OCI-M2 (cell line): ENCODE measurements around the gene SH3PXD2A.
"Not testable (repeated sequence)": the region's sequence is repeated elsewhere in the genome, so short reads cannot be mapped to it uniquely, and the experiment has no call there.

ENCODE experiments used
- DNase-seq: peaks from one replicate; lab custom pipeline; 2025; ENCODE audit not compliant: unreplicated experiment; lab: John Stamatoyannopoulos, UW

The SH3PXD2A gene

GRCh38 chr10:103610921-103611511, 244.4 kb downstream of the SH3PXD2A start:
- DNase-seq = no peak

DNA sequence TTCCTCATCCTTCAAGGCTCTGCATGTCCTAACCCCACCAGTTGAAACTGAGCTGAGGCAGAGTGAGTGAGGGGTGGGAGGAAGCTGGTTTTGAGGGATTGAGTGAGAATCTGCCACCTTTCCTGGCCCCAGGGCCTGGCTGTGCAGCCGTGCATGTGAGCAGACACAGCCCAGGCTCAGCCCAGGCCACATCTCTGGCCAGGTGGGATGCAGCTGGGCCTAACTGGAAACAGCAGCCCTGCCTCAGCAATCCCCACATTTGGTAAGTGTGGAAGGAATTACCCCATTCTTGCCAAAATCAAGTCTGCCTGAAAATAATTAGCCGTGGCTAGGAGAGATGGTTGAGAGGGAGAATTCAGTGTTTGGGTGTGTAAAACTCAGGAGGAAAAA, 245.3 kb downstream of the SH3PXD2A start:
- DNase-seq = no peak

DNA sequence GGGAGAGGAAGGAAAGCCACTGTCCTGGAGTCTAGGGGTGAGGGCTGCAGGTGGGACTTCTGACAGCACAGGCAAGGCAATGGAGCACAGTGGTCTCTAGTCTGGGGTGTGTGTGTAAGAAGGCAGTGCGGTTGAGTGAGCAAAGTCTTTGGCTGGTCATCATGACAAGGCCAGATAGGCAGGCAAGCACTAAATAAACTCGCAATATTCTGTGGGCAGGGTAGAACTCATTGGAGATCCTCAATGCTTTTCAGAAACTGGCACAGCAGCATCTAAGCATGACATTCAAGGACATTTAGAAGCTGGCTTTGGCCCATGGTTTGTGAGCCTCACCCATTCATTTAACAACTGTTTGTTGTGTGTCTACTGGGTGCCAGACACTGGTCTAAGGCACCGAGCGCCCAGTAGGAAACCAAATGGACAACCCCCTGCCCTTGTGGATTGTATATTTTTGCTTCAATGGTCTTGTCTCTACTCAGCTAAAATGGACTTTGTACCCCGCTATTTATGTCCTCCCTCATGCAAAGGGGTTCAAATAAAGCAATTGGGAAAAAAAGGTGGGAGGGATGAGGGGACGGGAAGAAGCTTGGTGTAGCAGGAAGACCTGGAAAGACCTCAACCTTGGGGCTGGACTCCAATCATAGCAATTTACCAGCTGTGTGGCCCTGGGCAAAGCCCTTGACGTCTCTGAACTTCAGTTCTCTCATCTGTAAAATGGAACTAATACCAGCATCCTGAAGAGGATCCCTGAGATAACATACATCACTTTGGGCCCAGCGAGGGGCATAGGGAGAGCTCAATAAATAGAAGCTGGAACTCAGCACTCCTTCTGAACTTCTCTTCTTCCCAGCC, 245.9 kb downstream of the SH3PXD2A start:
- DNase-seq = no peak

DNA sequence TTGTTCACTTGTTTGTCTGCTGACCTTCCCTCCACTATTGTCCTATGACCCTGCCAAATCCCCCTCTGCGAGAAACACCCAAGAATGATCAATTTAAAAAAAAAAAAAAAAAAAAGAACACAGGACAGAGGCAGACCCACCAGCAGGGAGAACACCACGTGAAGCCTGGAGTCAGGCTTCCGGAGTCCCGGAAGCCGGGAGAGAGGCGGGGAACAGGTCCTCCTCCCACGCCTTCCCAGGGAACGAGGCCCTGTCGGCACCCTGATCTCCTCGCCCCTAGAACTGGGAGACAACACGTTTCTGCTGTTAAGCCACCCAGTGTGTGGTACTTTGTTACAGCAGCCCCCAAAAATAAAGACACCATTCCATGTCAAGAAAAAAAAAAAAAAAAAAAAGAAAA, 247.3 kb downstream of the SH3PXD2A start:
- not testable (repeated sequence) for DNase-seq

- DNase-seq = not testable (repeated sequence)
Observed at GRCh38 chr10:103607051-103607450, 248.3 kb downstream of the SH3PXD2A start.

DNA sequence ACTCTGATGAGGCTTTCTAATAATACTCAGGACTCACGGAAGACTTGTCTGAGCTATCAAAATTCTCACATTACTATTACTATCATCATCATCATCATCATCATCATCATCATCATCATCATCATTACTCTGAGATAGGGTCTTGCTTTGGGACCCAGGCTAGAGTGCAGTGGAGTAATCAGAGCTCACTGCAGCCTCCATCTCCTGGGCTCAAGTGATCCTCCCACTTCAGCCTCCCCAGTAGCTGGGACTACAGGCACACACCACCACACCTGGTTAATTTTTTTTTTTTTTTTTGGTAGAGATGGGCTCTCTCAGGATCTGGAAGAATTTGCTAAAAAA, 249.3 kb downstream of the SH3PXD2A start:
- not testable (repeated sequence) for DNase-seq

DNA sequence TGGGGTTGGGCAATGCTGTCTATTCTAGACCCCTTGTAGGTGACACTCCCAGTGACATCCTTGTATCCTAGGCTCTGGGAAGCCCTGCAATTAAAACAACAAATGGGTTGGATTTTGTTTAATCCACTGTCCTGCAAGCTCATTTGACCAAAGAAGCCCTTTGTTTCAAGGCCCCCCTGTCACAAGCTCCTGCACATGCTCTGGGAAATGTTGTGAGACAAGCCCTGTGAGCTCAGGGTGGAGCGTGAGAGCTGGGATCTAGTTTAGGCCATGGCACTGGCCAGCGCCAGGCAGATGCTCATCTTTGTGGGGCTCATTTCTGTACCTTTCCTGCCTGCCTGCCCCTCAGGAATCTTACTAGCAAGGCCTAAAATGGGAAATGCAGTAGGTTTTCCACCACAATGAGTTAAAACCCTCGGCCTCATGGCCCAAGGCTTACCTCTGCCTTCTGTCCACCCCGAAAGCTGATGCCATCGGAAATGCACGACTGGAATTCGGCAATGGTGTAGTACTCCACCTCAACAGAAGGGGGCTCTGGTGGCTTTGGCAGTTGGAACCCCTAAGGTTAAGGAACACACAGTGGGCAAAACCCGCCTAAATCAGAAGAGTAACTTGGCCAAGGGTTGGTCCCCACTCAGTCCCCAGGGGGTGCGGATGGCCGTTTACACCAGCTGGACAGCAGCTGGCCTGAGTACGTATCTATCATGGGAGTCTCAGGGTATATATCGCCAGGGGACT, 249.8 kb downstream of the SH3PXD2A start:
- no peak for DNase-seq

DNA sequence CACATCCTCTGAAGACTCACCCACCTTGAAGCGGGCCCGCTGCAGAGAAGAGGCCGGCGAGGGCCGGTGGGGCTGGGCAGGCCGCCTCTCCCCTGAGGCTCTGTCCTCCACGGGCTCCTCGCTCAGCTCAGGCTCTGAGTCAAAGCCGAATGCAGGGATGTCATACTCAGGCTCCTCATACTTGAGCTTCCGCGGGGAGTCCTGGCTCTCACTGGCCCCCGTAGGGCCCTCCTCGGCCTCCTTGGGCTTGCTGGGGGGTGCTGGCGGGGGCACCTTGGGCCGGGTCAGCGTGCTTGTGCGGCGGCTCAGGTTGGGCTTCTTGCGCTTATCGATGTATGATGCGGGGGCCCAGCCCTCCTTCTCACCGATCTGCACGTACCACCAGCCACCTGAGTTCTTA, 252.0 kb downstream of the SH3PXD2A start:
- DNase-seq = no peak

DNA sequence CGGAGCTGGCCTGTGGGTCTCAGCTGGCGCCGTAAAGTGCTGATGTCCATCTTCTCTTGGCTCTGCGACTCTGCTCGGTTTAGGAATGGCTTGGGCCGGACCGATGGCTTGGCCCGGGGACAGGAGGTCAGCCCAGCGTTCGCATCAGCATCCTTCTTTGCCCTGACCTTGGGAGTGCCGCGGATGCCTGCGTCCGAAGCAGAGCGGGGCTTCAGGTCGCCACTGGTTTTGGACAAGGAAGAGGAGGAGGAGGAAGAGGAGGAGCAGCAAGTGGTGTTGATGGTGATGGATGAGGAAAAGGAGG, 252.6 kb downstream of the SH3PXD2A start:
- DNase-seq = no peak

- no peak for DNase-seq
Observed at GRCh38 chr10:103602028-103602851, 253.1 kb downstream of the SH3PXD2A start.

DNA sequence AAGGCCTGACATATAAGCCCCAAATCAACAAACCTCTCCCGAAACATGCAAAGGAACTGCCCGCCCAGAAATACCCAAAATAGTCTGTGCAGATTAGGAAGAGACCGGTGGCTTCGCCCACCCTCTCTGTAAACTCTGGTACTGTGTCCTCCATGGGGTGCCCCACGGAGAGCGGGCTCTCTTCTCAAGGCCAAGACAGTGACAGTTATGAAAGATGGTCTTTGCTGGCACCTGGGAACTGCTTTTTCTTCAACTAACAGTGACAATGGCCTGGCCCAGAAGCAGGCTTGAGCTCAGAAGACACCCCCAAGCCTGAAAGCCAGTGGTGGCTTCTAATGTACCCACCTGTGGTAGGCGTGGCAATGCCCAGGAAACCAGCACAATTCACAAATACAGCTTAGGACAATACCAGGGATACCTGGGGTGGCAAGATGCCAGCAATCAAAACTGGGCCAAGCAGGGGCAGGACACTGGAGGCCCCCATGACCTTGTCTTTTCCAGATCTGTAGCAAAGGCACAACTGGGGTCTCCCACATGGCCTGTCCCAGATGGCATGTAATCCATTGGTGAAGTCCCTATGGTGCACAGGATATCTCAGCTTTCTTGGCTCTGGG, 254.3 kb downstream of the SH3PXD2A start:
- no peak for DNase-seq

GRCh38 chr10:103600325-103600724, 255.1 kb downstream of the SH3PXD2A start:
- no peak for DNase-seq

DNA sequence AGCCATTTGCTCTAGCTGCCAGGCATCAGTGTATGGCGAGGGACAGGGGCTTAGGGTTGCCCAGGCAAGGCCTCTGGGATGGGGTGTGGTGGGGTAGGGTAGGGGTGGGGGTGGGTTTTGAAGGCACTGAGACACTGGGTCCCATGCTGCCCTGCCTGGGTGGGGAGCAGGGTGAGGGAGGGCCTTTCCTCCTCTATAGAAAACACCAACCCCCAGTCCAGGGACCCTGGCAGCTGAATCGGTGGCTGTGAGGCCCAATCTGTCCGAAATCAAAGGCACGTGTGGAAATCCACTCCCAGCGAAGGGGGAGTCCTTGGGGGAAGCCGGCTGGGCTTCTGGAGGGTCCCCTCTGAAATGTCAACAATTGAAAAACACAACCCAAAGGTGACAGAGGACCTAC, 255.5 kb downstream of the SH3PXD2A start:
- no peak for DNase-seq

DNA sequence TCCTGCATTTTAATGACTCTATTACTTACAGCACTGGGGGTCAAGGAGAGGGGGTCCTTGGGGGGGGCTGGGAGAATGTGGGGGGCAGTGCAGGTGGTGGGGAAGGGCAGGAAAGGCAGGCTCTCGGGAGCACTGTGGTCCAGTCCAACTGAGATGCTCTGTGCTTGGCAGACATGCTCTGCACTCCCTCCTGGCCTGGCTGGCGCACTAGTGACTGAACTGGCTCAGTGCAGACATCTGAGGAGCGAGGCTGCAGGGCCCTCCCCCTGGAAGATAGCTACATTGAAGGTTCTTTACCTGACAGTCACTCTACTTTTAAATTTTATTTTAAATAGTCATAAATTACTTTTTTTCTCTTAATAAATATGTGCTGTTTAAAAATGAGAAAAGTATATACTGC, 256.2 kb downstream of the SH3PXD2A start:
- no peak for DNase-seq

DNA sequence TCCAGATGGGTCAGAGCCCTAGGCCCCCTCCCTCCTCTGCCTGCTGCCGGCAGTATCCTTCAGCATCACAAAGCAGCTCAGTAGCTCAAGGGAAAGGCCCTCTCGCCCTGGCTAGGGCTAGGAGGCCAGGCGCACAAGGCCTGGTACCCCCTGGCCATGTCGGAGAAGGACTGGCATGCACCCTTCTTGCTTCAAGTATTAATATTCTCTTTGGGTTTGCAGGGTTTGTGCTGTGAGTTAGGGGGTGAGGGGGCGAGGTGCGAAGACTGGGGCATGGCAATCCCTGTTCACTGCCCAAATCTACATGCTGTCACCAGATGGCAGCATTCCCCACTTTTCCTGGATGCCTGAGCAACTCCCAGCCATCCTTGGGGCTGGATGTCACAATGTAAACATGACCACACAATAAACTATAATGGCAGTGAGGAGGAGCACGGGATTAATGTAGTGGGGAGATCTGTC, 256.7 kb downstream of the SH3PXD2A start:
- DNase-seq = no peak

GRCh38 chr10:103597003-103597402, 258.4 kb downstream of the SH3PXD2A start:
- DNase-seq = no peak

DNA sequence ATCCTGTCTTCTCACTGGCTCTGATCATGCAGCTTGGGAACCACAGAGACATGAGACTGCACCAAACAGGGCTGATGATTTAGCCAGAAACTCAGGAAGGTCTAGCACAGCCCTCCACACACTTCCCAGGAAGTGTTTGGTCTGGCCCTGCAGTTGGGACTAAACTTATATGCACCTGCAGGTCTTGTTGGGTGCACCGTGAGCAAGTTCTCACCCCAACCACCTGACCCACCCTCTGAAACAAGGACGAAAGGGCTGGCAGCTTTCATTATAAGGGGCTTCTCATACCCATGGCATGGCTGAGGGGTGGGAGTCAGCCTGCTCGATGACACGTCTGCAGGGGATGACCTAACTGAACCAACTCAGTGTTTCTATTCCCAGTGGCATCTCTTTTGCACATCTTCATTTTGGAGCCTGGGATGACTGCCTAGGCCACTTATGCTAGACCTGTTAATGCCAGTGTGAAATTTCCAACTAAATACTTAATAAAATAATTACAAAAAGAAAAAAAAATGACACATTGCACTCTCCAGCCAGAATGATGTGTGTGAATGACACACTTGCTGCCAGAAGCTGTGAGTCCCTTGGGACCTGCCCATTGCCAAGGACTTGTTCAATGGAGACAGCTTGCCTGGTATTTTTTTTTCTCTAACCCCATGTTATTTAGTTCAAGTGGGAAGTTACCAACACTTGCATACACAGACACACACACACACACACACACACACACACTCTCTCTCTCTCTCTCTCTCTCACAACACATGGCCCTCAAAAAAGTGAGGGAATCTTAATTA, 259.2 kb downstream of the SH3PXD2A start:
- no peak for DNase-seq

GRCh38 chr10:103593022-103593570, 262.3 kb downstream of the SH3PXD2A start:
- no peak for DNase-seq

GRCh38 chr10:103592186-103593021, 263.0 kb downstream of the SH3PXD2A start:
- no peak for DNase-seq
